ENCODE results near the gene TSHZ2. TPM values are rescaled to one million over a fixed set of nuclear protein-coding genes. Genes with fewer than 3 reads are reported as not detected.

Gene TSHZ2
- total RNA-seq, 4 donors from 2014 or later = 35.6 to 83.5 (median 48.8) TPM

DNA sequence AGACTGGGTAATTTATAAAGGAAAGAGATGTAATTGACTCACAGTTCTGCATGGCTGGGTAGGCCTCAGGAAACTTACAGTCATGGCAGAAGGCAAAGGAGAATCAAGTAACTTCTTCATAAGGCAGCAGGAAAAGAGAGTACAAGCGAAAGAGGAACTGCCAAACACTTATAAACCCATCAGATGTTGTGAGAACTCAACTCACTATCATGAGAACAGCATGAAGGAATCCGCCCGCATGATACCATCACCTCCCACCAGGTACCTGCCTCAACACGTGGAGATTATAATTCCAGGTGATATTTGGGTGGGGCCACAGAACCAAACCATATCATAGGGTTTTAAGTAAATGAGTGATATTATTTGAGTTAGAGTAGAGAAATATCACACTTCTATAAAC is 189.3 kb downstream of the TSHZ2 start:
- TF ChIP-seq, protein P1, sequence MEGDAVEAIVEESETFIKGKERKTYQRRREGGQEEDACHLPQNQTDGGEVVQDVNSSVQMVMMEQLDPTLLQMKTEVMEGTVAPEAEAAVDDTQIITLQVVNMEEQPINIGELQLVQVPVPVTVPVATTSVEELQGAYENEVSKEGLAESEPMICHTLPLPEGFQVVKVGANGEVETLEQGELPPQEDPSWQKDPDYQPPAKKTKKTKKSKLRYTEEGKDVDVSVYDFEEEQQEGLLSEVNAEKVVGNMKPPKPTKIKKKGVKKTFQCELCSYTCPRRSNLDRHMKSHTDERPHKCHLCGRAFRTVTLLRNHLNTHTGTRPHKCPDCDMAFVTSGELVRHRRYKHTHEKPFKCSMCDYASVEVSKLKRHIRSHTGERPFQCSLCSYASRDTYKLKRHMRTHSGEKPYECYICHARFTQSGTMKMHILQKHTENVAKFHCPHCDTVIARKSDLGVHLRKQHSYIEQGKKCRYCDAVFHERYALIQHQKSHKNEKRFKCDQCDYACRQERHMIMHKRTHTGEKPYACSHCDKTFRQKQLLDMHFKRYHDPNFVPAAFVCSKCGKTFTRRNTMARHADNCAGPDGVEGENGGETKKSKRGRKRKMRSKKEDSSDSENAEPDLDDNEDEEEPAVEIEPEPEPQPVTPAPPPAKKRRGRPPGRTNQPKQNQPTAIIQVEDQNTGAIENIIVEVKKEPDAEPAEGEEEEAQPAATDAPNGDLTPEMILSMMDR (IDR thresholded peaks at IDR 0.05) = no peak
- ATAC-seq (ENCODE audit: low FRiP score) (no peak), DNase-seq (ENCODE audit: low spot score) (no peak)

DNA sequence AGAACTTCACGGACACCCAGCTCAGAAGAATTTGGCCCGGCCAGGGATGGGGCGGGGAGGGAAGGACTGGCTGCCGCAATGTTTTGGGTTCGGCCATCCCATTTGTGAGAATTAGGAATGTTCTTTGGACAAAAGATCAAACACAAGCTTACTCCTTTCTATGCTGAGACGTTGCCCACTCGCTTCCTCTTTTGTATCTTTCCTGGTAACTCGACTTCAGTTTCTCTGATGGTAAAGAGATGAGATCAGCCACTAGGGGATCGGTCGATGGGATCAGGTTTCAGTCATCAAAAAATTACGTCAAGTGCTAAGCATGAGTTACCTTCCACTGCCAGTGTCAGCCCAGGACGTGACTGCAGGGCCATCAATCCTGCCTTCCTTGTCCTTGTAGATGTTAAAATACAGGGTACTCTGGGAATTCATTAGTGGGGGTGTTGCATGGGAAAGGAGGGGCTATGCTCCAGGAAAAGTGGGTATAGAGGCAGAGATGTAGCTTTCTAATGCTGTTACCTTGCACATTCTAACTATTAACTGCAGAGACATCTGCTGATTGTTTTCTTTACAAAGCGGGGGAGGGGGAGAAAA is 190.2 kb downstream of the TSHZ2 start:
- DNase-seq (ENCODE audit: low spot score) (no peak), ATAC-seq (ENCODE audit: low FRiP score) (peak; percentile 91)
- TF ChIP-seq, protein P1 (IDR thresholded peaks at IDR 0.05) = no peak

DNA sequence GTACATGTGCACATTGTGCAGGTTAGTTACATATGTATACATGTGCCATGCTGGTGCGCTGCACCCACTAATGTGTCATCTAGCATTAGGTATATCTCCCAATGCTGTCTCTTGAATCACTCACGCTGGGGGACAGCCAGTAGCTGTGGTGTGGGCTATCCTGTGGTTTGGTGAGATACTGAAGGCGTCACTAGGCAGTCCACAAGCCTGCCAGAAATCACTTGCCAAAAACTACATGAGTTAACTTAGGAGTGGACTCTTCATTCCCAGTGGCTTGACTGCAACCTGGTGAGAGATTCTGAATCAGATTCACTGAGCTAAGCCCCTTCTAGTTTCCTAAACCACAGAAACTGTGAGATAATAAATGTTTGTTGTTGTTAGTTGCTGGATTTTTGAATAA is 191.3 kb downstream of the TSHZ2 start:
- no peak for DNase-seq (ENCODE audit: low spot score)
- TF ChIP-seq, protein P1 (IDR thresholded peaks at IDR 0.05) = no peak
- no peak for ATAC-seq (ENCODE audit: low FRiP score)

DNA sequence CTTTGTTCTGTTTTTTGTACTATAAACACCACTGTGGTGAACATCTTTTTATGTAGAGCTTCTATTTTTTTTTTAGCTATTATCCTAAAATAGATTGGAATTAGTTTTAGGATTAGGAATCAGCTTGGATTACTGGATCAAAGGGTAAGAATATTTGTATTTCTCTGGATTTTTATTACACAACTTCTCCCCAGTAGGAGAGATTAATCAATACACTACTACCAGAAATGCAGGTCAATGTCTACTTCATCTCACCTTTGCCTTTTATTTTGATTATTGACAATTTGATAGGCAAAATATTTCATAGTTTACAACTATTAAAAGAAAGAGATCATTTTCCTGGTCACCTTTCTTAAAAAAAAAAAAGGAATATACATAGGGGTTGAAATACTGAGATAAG is 191.9 kb downstream of the TSHZ2 start:
- no peak for ATAC-seq (ENCODE audit: low FRiP score)

DNA sequence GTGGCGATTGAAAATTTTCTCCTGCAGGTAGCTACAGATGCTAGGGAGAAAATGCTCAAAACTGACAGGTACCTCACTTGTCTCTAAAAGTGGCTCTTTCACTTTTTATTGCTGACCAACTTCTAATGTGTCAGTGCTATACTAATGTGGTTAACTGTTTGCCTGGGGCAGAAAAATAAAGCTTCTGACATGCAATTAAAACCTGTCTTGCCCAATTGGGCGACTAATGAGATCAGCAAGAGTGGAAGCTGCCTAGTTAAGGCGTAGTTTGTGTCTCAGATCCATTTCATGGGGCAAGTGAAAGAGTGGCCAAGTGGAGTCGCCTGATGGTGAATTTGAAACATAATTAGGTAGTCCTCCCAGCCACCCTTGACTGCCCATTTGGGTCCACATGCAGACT is 193.3 kb downstream of the TSHZ2 start:
- no peak for DNase-seq (ENCODE audit: low spot score)
- TF ChIP-seq, protein P1 (IDR thresholded peaks at IDR 0.05) = no peak
- ATAC-seq (ENCODE audit: low FRiP score) = no peak

More for the DNA sequence above, 191.9 kb downstream of the TSHZ2 start:
- TF ChIP-seq, protein P1 (IDR thresholded peaks at IDR 0.05) = no peak
- DNase-seq (ENCODE audit: low spot score) = no peak

DNA sequence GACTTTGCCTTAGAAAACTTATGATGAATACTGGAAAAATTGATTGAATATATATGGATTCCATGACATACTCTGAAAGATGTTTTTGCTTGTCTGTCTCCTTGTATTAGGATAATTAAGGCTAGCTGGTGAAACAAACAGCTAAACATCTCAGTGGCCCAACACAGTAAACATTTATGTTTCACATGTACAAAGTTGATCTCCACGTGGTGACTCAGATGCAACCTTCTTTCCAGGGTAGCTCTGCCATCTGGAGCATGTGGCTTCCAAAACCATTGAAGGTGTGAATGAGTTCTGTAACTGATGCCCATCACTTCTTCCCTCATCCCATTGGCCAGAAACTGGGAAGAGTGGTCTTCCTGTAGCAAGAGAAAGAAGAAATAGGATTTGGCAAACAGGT is 196.3 kb downstream of the TSHZ2 start:
- no peak for DNase-seq (ENCODE audit: low spot score)
- no peak for ATAC-seq (ENCODE audit: low FRiP score)
- TF ChIP-seq, protein P1 (IDR thresholded peaks at IDR 0.05) = no peak

DNA sequence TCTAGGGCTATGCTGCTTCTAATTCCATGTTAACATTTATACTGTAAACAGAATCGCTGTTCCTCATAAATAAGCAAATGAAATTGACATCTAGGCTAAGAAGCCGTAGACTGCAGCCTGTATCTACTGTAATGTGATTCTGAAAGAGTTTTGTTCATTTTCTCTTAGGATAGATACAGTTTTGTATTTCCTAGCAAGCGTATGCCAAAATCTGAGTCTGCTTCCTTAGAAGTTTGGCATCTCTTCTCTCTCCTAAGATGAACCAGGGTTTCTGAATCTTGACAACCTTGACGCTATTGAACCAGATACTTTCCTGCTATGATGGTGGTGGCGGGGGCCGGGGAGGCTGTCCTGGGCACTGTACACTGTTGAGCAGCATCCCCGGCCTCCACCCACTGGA is 198.0 kb downstream of the TSHZ2 start:
- TF ChIP-seq, protein P1 (IDR thresholded peaks at IDR 0.05) = no peak
- ATAC-seq (ENCODE audit: low FRiP score) = no peak

More for the DNA sequence above, 198.0 kb downstream of the TSHZ2 start:
- DNase-seq (ENCODE audit: low spot score) = no peak
